ENCODE data around the gene ZNF521. TPM values are rescaled to one million over a fixed set of nuclear protein-coding genes. Genes with fewer than 3 reads are reported as not detected.

Gene ZNF521
- 10 to 100 TPM; 30.2 to 67.5 (median 51.8) TPM for total RNA-seq

GRCh38 chr18:25351777-25352628, at the start of gene ZNF521:
Gene ZNF521, minus strand, starts transcription at chr18:25352166. Its CDS starts 1,220 bp downstream, at chr18:25350946.
- peak; percentile 41 for TF ChIP-seq POLR2A (IDR thresholded peaks at IDR 0.05)
- TF ChIP-seq POLR2AphosphoS5 (IDR thresholded peaks at IDR 0.05) = peak; percentile 59 to 78 (median 74)
- TF ChIP-seq CTCF (IDR thresholded peaks at IDR 0.05) = no peak
- Histone ChIP-seq H3K9me3 (no peaks in the 10 kb centered on the region), H3K4me3 (peak within 1 kb of the TSS; percentile 77 to 79 (median 78)), H3K27me3 (no peaks in the 10 kb centered on the region), H3K4me1 (no peaks in the 10 kb centered on the region), H3K27ac (peak within 1 kb of the TSS; percentile 93 to 100), H3K36me3 (no peaks in the 10 kb centered on the region)
- peak; percentile 72 to 83 for DNase-seq (ENCODE audit: low spot score in 2 of 2)
- intact Hi-C loops (cut with DNase I; ENCODE audit: low total_unique reads) = no loop called here

GRCh38 chr18:25399554-25399953, 47.6 kb upstream of the ZNF521 start:
- peaks cover 0 to 11% of the 10 kb centered on the region in 2 donors for H3K9me3 ChIP-seq
- no peak overlapping the region for H3K27ac ChIP-seq
- H3K4me1 ChIP-seq = no peaks in the 10 kb centered on the region
- TF ChIP-seq POLR2AphosphoS5 (IDR thresholded peaks at IDR 0.05) (no peak), CTCF (IDR thresholded peaks at IDR 0.05) (no peak), POLR2A (IDR thresholded peaks at IDR 0.05) (no peak)
- intact Hi-C loops (cut with DNase I; ENCODE audit: low total_unique reads) = no loop called here
- no peaks in the 10 kb centered on the region for H3K36me3 ChIP-seq
- H3K4me3 ChIP-seq = no peak overlapping the region
- H3K27me3 ChIP-seq = no peaks in the 10 kb centered on the region
- DNase-seq (ENCODE audit: low spot score in 2 of 2) = no peak

- peaks cover 0 to 14% of the 10 kb centered on the region in 2 donors for H3K9me3 ChIP-seq
- H3K27ac ChIP-seq = no peak overlapping the region
- DNase-seq (ENCODE audit: low spot score in 2 of 2) = no peak
- H3K27me3 ChIP-seq = no peaks in the 10 kb centered on the region
- intact Hi-C loops (cut with DNase I; ENCODE audit: low total_unique reads) = no loop called here
- no peaks in the 10 kb centered on the region for H3K36me3 ChIP-seq
- H3K4me1 ChIP-seq = no peaks in the 10 kb centered on the region
- H3K4me3 ChIP-seq = no peak overlapping the region
- TF ChIP-seq CTCF (IDR thresholded peaks at IDR 0.05) (no peak), POLR2AphosphoS5 (IDR thresholded peaks at IDR 0.05) (no peak), POLR2A (IDR thresholded peaks at IDR 0.05) (no peak)
Observed at GRCh38 chr18:25392192-25392591, 40.2 kb upstream of the ZNF521 start.

GRCh38 chr18:25373432-25374179, 21.6 kb upstream of the ZNF521 start:
- Histone ChIP-seq H3K4me1 (no peaks in the 10 kb centered on the region), H3K27ac (no peak overlapping the region), H3K9me3 (no peaks in the 10 kb centered on the region), H3K36me3 (no peaks in the 10 kb centered on the region), H3K4me3 (no peak overlapping the region), H3K27me3 (no peaks in the 10 kb centered on the region)
- no peak for DNase-seq (ENCODE audit: low spot score in 2 of 2)
- intact Hi-C loops (cut with DNase I; ENCODE audit: low total_unique reads) = no loop called here
- no peak for TF ChIP-seq CTCF (IDR thresholded peaks at IDR 0.05)
- no peak for TF ChIP-seq POLR2AphosphoS5 (IDR thresholded peaks at IDR 0.05)
- TF ChIP-seq POLR2A (IDR thresholded peaks at IDR 0.05) = no peak

GRCh38 chr18:25370391-25370790, 18.4 kb upstream of the ZNF521 start:
- intact Hi-C loops (cut with DNase I; ENCODE audit: low total_unique reads) = no loop called here

More at GRCh38 chr18:25370391-25370790, 18.4 kb upstream of the ZNF521 start:
- TF ChIP-seq POLR2AphosphoS5 (IDR thresholded peaks at IDR 0.05) (no peak), CTCF (IDR thresholded peaks at IDR 0.05) (no peak), POLR2A (IDR thresholded peaks at IDR 0.05) (no peak)
- Histone ChIP-seq H3K4me1 (no peaks in the 10 kb centered on the region), H3K36me3 (no peaks in the 10 kb centered on the region), H3K4me3 (no peak overlapping the region), H3K27ac (no peak overlapping the region), H3K27me3 (no peaks in the 10 kb centered on the region), H3K9me3 (no peaks in the 10 kb centered on the region)
- no peak for DNase-seq (ENCODE audit: low spot score in 2 of 2)

Measured in breast epithelium (tissue), 4 donors.